Stimulated activated memory B cell treated with anti-CD40 and anti-IgM and Interleukin-4, amounts not matched to agents 10 μg/mL and 1 μg/mL and 100 μg/mL, for 72 hours (primary cell): ENCODE results near the gene SNX25.
A peak's percentile ranks its signal among the peaks of the same experiment; 100 is the strongest.

Experiments
- ATAC-seq: fragments of 150-1000 bp; cut with Tn5 transposase; 2 replicates; pipeline ENCODE4 v1.10.0; 2021
- H3K27ac Mint-ChIP-seq: one replicate; pipeline ENCODE4 v1.8.0; 2022; ENCODE audit warnings: mild to moderate bottlenecking, mixed read lengths
- H3K27me3 Mint-ChIP-seq: one replicate; pipeline ENCODE4 v1.8.0; 2022; ENCODE audit warnings: mixed read lengths
- H3K36me3 Mint-ChIP-seq: one replicate; pipeline ENCODE4 v1.8.0; 2022; ENCODE audit warnings: mixed read lengths
- H3K4me1 Mint-ChIP-seq: one replicate; pipeline ENCODE4 v1.8.0; 2022; ENCODE audit warnings: mixed read lengths
- H3K4me3 Mint-ChIP-seq: one replicate; pipeline ENCODE4 v1.8.0; 2022; ENCODE audit warnings: mild to moderate bottlenecking, moderate library complexity, mixed read lengths
- H3K9me3 Mint-ChIP-seq: one replicate; pipeline ENCODE4 v1.8.0; 2022; ENCODE audit warnings: mixed read lengths

The SNX25 gene

DNA sequence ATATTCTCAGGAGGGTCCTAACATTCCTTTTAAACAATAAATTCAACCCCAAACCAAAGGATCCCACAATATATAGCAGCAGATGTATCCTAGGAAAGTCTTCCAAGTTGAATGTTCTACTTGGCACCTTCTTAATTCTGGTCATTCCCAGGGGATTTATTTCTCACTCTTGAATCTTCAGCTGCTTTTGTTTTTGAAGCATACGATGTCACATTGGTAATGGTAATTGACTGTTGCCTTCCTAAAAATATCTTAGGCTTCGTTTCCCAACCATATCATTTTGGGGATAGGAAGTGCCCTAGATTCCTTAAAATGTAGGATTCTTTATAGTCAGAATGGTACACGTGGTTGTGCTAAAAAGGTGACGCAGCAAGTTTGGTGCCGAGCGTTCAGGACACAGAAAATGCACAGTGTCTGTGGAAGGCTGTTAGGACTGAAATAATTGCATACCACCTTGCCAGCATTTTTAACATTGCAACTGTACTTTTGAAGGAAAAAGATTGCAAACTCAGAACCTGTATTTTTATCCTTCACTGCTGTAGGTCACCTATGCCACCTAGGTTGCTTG lies 8.1 kb downstream of the SNX25 start:
- peak overlapping the region; percentile 14 for H3K4me3 Mint-ChIP-seq
- H3K27ac Mint-ChIP-seq = peak overlapping the region; percentile 68
- ATAC-seq = no peak
- no peaks in the 10 kb centered on the region for H3K27me3 Mint-ChIP-seq
- peaks cover 6% of the 10 kb centered on the region for H3K36me3 Mint-ChIP-seq
- no peaks in the 10 kb centered on the region for H3K9me3 Mint-ChIP-seq
- peaks cover 87% of the 10 kb centered on the region for H3K4me1 Mint-ChIP-seq

DNA sequence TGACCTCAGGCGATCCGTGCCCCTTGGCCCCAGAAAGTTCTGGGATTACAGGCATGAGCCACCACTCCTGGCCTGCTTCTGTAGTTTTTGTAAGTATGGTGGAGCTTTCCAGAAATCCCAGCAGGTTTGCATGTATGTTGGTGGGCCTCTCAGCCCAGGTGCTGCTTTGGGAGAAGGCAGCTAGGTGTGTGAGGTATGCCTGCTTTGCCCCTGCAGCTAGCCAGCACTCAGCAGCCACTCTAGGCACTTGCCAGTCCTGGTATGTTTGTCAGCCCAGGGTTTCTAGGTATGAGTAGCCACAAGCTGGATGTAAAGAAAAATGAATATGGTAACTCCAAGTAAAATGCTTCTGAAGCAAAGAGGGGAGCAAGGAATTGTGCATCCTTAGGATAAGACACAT lies 8.9 kb downstream of the SNX25 start:
- peaks cover 6% of the 10 kb centered on the region for H3K36me3 Mint-ChIP-seq
- no peak overlapping the region for H3K4me3 Mint-ChIP-seq
- H3K27me3 Mint-ChIP-seq = no peaks in the 10 kb centered on the region
- peaks cover 87% of the 10 kb centered on the region for H3K4me1 Mint-ChIP-seq
- H3K9me3 Mint-ChIP-seq = no peaks in the 10 kb centered on the region
- ATAC-seq = no peak
- peak overlapping the region; percentile 64 for H3K27ac Mint-ChIP-seq

DNA sequence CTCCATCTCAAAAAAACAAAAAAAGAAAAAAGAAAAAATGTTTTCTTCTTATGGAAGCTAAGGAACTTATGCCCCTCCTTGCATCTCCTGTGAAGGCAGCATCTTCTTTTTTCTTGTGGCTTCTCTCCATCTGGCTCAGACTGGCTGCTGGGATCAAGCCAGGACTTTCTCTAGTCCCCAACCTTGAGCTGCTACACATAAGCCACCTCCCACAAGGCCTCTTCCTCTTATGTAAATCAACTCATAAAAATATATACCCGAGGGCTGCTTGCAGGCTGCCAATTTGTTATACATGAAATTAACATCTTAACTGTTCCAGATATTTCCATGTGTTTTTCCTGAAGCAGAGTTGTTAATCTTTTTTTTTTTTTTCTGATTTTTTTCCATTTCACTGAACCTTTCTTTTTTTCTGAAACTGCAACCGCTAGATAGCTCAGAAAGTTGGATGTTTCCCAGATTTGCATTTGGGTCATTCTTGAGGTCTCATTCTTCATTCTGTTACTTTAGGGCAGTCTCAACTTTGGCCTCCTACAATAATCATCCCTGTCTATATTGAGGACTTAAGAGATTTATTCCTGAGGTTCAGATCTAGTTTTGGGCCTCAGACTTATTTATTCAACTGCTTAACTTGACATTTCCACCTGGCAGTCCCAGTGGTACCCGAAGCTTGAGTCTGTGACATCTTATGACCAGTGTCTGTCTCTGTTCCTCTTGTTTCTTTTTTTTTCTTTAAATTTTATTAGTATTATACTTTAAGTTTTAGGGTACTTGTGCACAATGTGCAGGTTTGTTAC lies 10.3 kb downstream of the SNX25 start:
- H3K27me3 Mint-ChIP-seq = no peaks in the 10 kb centered on the region
- no peaks in the 10 kb centered on the region for H3K9me3 Mint-ChIP-seq
- H3K4me3 Mint-ChIP-seq = peak overlapping the region; percentile 54
- peaks cover 75% of the 10 kb centered on the region for H3K4me1 Mint-ChIP-seq
- peak; percentile 81 for ATAC-seq
- peak overlapping the region; percentile 64 for H3K27ac Mint-ChIP-seq
- H3K36me3 Mint-ChIP-seq = peaks cover 6% of the 10 kb centered on the region

DNA sequence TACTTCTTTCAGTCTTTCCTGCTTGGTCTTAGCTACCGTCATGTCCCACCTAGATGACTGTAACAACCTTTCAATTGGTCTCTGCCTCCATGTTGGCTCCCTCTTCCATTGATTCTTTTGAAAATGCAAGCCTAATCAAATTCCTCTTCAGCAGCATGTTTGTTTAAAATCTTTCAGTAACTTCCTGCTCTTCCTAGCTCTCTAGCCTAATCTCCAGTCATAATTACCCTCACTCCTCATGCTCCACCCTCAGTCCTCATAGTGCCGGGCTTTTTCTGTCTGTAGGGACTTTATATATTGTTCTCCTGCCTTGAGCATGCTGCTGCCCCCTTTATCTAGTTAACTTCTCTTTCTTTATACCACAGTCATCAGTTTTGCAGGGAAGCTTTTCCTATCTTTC lies 12.1 kb downstream of the SNX25 start:
- Mint-ChIP-seq H3K27ac (peak overlapping the region; percentile 64), H3K27me3 (no peaks in the 10 kb centered on the region), H3K4me1 (peaks cover 75% of the 10 kb centered on the region), H3K36me3 (peaks cover 6% of the 10 kb centered on the region), H3K4me3 (peak overlapping the region; percentile 0), H3K9me3 (no peaks in the 10 kb centered on the region)
- ATAC-seq = no peak

DNA sequence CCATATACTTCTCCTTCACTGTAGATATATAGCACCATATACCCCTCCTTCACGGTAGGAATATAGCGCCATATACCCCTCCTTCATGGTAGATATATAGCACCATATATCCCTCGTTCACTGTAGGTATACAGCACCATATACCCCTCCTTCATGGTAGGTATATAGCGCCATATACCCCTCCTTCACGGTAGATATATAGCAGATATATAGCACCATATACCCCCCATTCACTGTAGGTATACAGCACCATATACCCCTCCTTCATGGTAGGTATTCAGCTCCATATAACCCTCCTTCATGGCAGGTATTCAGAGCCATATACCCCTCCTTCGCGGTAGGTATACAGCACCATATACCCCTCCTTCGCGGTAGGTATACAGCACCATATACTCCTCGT lies 12.5 kb downstream of the SNX25 start:
- H3K4me3 Mint-ChIP-seq = no peak overlapping the region
- H3K9me3 Mint-ChIP-seq = no peaks in the 10 kb centered on the region
- H3K36me3 Mint-ChIP-seq = peaks cover 6% of the 10 kb centered on the region
- H3K4me1 Mint-ChIP-seq = peaks cover 71% of the 10 kb centered on the region
- H3K27me3 Mint-ChIP-seq = no peaks in the 10 kb centered on the region
- H3K27ac Mint-ChIP-seq = peak overlapping the region; percentile 64
- ATAC-seq = no peak

DNA sequence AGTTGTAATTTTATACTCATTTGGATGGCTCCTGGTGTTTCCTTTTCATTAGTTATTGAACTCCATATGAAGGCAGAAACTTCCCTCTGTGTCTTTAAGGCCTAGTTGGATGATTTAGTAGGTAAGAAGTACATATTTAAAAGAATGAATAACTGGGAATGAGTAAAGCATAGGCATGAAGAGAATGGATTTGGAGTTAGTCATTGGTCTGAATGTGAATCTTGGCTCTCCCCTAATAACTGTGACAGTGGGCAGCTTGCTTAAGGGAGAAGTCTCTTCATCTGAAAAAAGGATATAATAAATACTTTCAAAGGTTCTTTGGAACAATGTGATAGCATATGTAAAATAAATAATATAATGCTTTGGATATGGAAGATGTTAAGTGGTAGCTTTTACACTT lies 13.2 kb downstream of the SNX25 start:
- Mint-ChIP-seq H3K4me1 (peaks cover 64% of the 10 kb centered on the region), H3K27ac (no peak overlapping the region)
- no peak for ATAC-seq

DNA sequence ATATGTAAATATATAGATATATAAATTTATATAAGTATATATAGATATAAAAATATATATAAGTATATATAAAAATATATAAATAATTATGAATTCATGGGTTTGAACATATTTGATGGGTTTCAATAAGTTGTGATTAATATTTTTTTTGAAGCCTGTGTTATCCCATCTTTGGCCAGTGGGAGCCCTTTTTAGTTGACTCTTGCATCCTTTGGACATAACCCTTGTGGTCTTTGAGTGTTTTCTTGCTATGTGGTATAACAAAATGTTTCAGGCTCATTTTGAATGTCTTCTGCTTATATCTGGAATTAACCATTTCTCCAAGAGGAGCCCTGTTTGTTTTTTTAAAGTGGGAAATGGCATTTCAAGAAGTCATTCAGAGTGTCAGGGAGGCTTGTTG lies 15.2 kb downstream of the SNX25 start:
- Mint-ChIP-seq H3K4me3 (no peak overlapping the region), H3K4me1 (peaks cover 44% of the 10 kb centered on the region), H3K9me3 (no peaks in the 10 kb centered on the region), H3K27ac (no peak overlapping the region), H3K27me3 (no peaks in the 10 kb centered on the region), H3K36me3 (peaks cover 6% of the 10 kb centered on the region)
- ATAC-seq = no peak

More for the DNA sequence above, 13.2 kb downstream of the SNX25 start:
- no peaks in the 10 kb centered on the region for H3K9me3 Mint-ChIP-seq
- H3K36me3 Mint-ChIP-seq = peaks cover 6% of the 10 kb centered on the region
- H3K4me3 Mint-ChIP-seq = no peak overlapping the region
- H3K27me3 Mint-ChIP-seq = no peaks in the 10 kb centered on the region

DNA sequence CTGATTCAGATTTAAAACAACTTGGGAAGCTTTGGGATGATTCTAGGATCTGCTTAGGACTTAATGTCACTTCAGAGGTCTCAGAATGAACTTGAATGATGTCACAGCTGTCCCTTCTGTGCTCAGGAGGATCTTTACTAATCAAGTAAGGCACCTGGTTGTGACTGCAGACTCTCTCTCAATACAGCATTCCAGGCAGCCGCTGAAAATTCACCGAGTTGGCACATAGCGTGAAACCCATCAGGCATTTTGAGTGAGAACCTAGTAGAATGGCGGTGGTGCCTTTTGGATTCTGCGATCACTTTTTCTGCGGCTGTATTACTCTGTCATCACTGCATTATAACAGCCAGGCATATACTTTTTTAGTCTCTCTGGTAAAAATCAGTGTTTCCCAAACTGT lies 16.5 kb downstream of the SNX25 start:
- Mint-ChIP-seq H3K27me3 (no peaks in the 10 kb centered on the region), H3K4me1 (peaks cover 34% of the 10 kb centered on the region), H3K9me3 (no peaks in the 10 kb centered on the region), H3K4me3 (no peak overlapping the region), H3K36me3 (peaks cover 6% of the 10 kb centered on the region), H3K27ac (no peak overlapping the region)
- no peak for ATAC-seq

DNA sequence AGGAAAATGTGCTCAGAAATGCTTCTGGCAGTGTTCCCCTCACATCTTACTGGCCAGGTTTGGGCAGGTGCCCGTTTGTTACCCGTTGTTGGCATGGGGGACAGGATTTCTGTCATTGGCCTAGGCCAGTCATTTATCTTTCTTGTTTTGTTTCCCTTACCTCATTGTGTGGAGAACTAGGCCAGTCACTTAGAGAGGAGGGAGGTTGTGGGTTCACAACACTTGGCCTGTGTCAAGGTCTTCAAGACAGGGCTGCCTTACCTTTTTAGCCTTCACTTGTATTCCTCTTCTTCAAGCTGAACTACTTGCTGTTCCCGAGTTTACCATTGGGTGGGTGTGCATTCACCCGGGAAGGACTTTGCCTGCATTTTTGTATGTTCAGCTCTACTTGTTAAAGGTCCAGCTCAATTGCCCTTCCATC lies 17.7 kb downstream of the SNX25 start:
- Mint-ChIP-seq H3K36me3 (no peaks in the 10 kb centered on the region), H3K9me3 (no peaks in the 10 kb centered on the region), H3K4me1 (peaks cover 24% of the 10 kb centered on the region), H3K4me3 (no peak overlapping the region), H3K27me3 (no peaks in the 10 kb centered on the region), H3K27ac (no peak overlapping the region)
- no peak for ATAC-seq

DNA sequence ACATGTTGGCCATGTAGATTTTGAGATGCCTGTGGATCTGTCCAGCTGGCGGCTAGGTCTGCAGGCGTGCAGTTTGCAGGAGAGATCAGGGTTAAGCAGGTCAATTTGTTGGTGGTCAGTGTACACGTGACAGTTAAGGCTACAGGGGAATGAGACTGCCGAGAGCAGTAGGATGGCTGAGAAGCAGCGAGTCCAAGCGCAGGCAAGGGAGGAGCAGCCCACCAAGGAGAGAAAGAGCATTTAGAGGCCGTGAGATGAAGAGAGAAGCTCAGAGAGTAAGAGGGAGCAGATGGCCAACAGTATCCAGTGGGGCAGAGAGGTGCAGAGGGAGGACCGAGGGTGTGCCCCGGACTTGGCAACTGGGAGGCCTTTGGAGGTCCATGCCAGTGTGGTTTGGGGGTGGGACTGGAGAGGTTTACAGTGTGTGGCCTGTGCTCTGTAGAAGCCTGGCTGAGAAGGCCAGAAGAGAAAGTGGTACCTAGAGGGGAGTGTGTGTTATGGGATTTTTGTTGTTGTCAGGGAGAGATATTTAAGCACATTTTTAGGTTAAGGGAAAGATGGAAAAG lies 18.4 kb downstream of the SNX25 start:
- Mint-ChIP-seq H3K4me3 (no peak overlapping the region), H3K36me3 (no peaks in the 10 kb centered on the region), H3K4me1 (peaks cover 24% of the 10 kb centered on the region), H3K27ac (no peak overlapping the region), H3K27me3 (no peaks in the 10 kb centered on the region), H3K9me3 (no peaks in the 10 kb centered on the region)
- no peak for ATAC-seq

DNA sequence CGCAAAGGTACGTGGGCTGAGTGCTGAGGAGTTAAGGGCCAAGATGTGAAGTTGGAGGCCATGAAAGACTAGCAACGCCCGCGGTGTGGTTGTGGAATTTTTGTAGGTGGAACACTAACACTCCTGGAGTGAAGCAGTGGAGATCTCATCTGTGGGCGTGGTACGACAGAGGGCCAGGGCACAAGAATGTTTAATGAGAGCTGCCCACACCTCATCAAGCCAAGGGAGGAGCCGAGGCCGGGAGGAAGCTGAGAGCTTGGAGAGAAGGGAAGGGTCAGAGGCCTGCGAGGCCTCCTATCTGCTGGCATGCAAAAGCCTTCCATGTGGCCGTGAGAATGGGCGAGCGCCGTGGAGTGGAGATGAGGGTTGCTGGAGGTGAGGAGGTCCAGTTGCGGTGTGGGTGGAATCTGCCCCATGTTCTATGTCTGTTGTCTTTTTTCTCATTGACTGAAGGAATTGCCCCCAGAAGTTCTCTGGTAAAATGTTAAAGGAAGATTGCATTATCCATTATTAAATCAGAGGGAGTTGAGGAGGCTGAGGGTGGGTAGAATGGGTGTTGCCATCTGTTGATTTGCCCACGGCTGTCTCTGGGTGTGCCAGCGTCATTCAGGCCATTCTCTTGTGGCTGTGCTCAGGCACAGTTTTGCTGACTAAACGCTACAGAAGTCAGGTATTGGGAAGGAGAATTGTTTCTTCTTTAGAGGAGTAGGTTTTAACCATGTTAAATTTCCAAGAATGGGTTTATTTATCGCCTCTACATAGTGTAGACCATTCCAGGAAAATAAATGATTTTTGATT lies 19.8 kb downstream of the SNX25 start:
- Mint-ChIP-seq H3K4me1 (peaks cover 18% of the 10 kb centered on the region), H3K4me3 (no peak overlapping the region), H3K36me3 (no peaks in the 10 kb centered on the region), H3K27me3 (no peaks in the 10 kb centered on the region), H3K27ac (no peak overlapping the region), H3K9me3 (no peaks in the 10 kb centered on the region)
- ATAC-seq = no peak

DNA sequence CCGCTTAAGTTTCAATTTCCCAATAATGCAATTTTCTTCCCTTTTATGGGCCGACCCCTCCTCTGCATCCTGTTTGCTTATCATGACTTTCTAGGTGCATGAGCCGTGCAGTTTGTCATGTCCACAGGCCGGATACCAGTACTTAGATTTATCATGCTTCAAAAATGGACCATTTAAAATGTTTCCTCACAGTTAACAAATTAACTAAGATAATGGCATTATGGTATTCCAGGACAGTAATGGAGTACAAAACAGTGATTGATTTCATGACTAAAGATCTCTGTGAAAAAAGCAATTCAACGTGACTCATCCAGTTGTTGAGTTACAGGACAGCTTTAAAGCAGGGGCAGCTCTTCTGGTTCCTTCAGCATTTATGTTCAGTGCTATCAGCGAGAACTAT lies 23.0 kb downstream of the SNX25 start:
- Mint-ChIP-seq H3K9me3 (no peaks in the 10 kb centered on the region), H3K36me3 (no peaks in the 10 kb centered on the region), H3K4me1 (peaks cover 16% of the 10 kb centered on the region), H3K4me3 (no peak overlapping the region), H3K27ac (no peak overlapping the region), H3K27me3 (no peaks in the 10 kb centered on the region)
- no peak for ATAC-seq

DNA sequence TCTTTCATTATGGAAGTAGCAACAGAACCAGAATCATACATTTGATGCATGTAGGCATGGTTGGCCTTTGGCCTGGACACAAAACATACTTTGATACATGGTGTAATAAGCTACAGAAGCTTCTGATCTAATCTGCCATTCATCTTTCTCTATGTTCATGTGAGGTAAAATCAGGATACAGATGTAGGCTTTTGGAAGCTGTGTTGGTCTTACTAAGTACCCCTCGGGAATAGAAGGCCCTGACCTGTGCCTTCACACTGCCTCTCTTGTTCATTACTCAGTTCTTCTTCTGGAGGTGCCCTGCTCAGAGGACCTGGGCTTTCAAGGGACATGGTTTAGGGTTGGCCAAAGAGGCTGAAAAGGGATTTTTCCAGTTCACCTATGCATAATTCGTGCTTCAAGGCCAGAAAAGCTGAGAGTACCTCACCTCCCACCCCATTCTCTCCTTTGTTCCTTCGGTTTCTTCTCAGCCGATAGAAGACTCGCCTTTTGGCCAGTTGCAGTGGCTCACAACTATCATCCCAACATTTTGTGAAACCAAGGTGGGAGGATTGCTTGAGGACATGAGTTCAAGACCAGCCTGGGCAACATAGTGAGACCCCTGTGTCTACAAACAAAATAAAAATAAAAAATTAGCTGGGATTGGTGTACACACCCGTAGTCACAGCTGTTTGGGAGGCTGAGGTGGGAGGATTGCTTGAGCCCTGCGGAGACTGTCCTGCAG lies 25.9 kb downstream of the SNX25 start:
- Mint-ChIP-seq H3K27ac (no peak overlapping the region), H3K27me3 (no peaks in the 10 kb centered on the region)

DNA sequence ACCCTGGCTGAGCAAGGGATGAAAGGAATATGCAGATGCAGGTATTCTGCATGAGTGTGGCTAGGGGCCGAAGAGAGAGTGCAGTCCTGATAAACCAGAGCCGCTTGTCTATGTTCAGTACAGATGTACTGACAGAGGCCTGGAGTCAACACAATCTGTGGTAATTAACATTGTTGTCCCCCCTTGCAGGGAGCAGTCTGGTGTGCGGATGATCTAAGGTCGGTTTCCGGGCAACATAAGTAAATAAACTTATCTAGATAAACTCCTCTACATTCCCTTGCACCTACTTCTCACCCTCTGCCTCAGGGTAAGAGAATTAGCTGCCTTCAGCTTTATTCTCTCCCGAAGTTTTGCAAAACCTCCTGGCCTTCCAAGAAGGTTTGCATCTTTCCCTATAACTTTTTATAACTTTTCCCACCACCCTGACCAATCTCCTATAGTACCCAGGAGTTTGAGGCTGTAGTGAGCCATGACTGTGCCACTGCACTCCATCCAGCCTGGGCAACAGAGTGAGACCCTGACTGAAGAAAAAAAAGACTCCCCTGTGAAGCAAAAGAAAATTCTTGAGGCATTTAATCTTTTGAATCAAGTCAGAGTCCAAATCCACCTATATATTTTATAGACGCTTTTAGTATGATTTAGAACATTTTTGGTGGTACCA lies 26.6 kb downstream of the SNX25 start:
- H3K27ac Mint-ChIP-seq = no peak overlapping the region
- H3K36me3 Mint-ChIP-seq = peaks cover 7% of the 10 kb centered on the region
- H3K4me1 Mint-ChIP-seq = peaks cover 24% of the 10 kb centered on the region
- no peak overlapping the region for H3K4me3 Mint-ChIP-seq
- no peak for ATAC-seq
- no peaks in the 10 kb centered on the region for H3K27me3 Mint-ChIP-seq
- H3K9me3 Mint-ChIP-seq = peaks cover 3% of the 10 kb centered on the region

More for the DNA sequence above, 25.9 kb downstream of the SNX25 start:
- Mint-ChIP-seq H3K36me3 (peaks cover 7% of the 10 kb centered on the region), H3K4me1 (peaks cover 24% of the 10 kb centered on the region), H3K9me3 (peaks cover 3% of the 10 kb centered on the region), H3K4me3 (no peak overlapping the region)
- ATAC-seq = no peak
